Stimulated activated CD8-positive, alpha-beta memory T cell treated with anti-CD3 and anti-CD28 coated beads, Interleukin-4, amount 100 ng/mL, for 1 hour (primary cell): ENCODE measurements around the gene ISCU.
"Not testable (repeated sequence)": the region's sequence is repeated elsewhere in the genome, so short reads cannot be mapped to it uniquely, and the experiment has no call there.

ENCODE experiments used
- DNase-seq, 2 donors: peaks; one replicate each; pipeline ENCODE4 v3.0.0-alpha.2; 2020; ENCODE audit warnings: low read depth in 2 of 2, low spot score in 1 of 2

Gene ISCU

GRCh38 chr12:108586306-108586705, 23.9 kb downstream of the ISCU start:
- no peak for DNase-seq

GRCh38 chr12:108587826-108588225, 25.4 kb downstream of the ISCU start:
- no peak for DNase-seq

GRCh38 chr12:108589028-108589839, 26.8 kb downstream of the ISCU start:
- no peak for DNase-seq

GRCh38 chr12:108589840-108590229, 27.4 kb downstream of the ISCU start:
- DNase-seq: no peak

- DNase-seq: not testable (repeated sequence)
Observed at GRCh38 chr12:108590463-108590862, 28.1 kb downstream of the ISCU start.

- DNase-seq: no peak
Observed at GRCh38 chr12:108591267-108591980, 29.0 kb downstream of the ISCU start.

GRCh38 chr12:108592033-108592909, 29.9 kb downstream of the ISCU start:
- no peak for DNase-seq

- no peak for DNase-seq
Observed at GRCh38 chr12:108594323-108594903, 32.0 kb downstream of the ISCU start.

- no peak for DNase-seq
Observed at GRCh38 chr12:108594960-108595710, 32.7 kb downstream of the ISCU start.

- no peak for DNase-seq
Observed at GRCh38 chr12:108595711-108596647, 33.6 kb downstream of the ISCU start.

GRCh38 chr12:108596854-108597558, 34.6 kb downstream of the ISCU start:
- DNase-seq: no peak

GRCh38 chr12:108597559-108598471, 35.4 kb downstream of the ISCU start, which contains the start of gene TMEM119:
Gene TMEM119, minus strand, starts transcription at chr12:108598084. Its CDS starts 5,701 bp downstream, at chr12:108592383.
- no peak for DNase-seq

GRCh38 chr12:108598553-108599250, 36.3 kb downstream of the ISCU start:
- DNase-seq: no peak

- DNase-seq: no peak
Observed at GRCh38 chr12:108599541-108599940, 37.1 kb downstream of the ISCU start.

- DNase-seq: no peak
Observed at GRCh38 chr12:108599948-108600701, 37.7 kb downstream of the ISCU start.

- no peak for DNase-seq
Observed at GRCh38 chr12:108600702-108601007, 38.3 kb downstream of the ISCU start.
